Activated CD8-positive, alpha-beta memory T cell treated with anti-CD3 and anti-CD28 coated beads, Interleukin-2, amount 50 U/mL, for 1 hour (primary cell): ENCODE results near the gene AZU1.
"Not testable (repeated sequence)": the region's sequence is repeated elsewhere in the genome, so short reads cannot be mapped to it uniquely, and the experiment has no call there.

Source experiments
- DNase-seq: peaks from one replicate; pipeline ENCODE4 v3.0.0-alpha.2; 2020; ENCODE audit errors: extremely low read depth

The AZU1 gene

GRCh38 chr19:829129-829758 is 1.6 kb downstream of the AZU1 start:
- no peak for DNase-seq

GRCh38 chr19:831407-832369 is 4.1 kb downstream of the AZU1 start:
- DNase-seq, result no peak

GRCh38 chr19:834216-834615 is 6.6 kb downstream of the AZU1 start:
- DNase-seq, result no peak

- no peak for DNase-seq
These were observed 7.7 kb downstream of the AZU1 start for GRCh38 chr19:835210-835810.

GRCh38 chr19:840519-841206 is 13.0 kb downstream of the AZU1 start, which contains the start of gene PRTN3:
Gene PRTN3, plus strand, starts transcription at chr19:840999. Its CDS starts 10 bp downstream, at chr19:841009.
- DNase-seq, result no peak

GRCh38 chr19:842802-843179 is 15.2 kb downstream of the AZU1 start:
- not testable (repeated sequence) for DNase-seq

- DNase-seq, result no peak
These were observed 15.7 kb downstream of the AZU1 start for GRCh38 chr19:843180-843835.

GRCh38 chr19:843836-844545 is 16.4 kb downstream of the AZU1 start:
- no peak for DNase-seq

- no peak for DNase-seq
These were observed 16.9 kb downstream of the AZU1 start for GRCh38 chr19:844546-844971.

GRCh38 chr19:845707-846521 is 18.3 kb downstream of the AZU1 start:
- DNase-seq, result no peak

- DNase-seq, result no peak
These were observed 20.8 kb downstream of the AZU1 start for GRCh38 chr19:848386-848921.

GRCh38 chr19:849195-849594 is 21.6 kb downstream of the AZU1 start:
- not testable (repeated sequence) for DNase-seq

GRCh38 chr19:850221-850978 is 22.8 kb downstream of the AZU1 start:
- no peak for DNase-seq

GRCh38 chr19:850979-851335 is 23.3 kb downstream of the AZU1 start:
- DNase-seq, result no peak

- no peak for DNase-seq
These were observed 24.7 kb downstream of the AZU1 start, which contains the start of gene ELANE for GRCh38 chr19:852136-853013. Gene ELANE, plus strand, starts transcription at chr19:852303. Its CDS starts 26 bp downstream, at chr19:852329.

- DNase-seq, result no peak
These were observed 25.5 kb downstream of the AZU1 start for GRCh38 chr19:853014-853585.

- DNase-seq, result not testable (repeated sequence)
These were observed 26.1 kb downstream of the AZU1 start for GRCh38 chr19:853614-854220.
